Caco-2 (cell line): ENCODE data around the gene RIN3. TPM values are rescaled to one million over a fixed set of nuclear protein-coding genes. Genes with fewer than 3 reads are reported as not detected.

Experiments used
- BruUV-seq: library from RNA; stranded (reverse); fragments of 400-500 nt; replicated peaks from 2 replicates; lab custom pipeline; 2021; lab: Mats Ljungman, UMichigan
- CTCF ChIA-PET: fragments of 300-600 bp; sonication (Branson Sonifier 250); formaldehyde crosslinking; loops from one replicate; lab custom pipeline; 2022; ENCODE audit warnings: antibody characterized with exemption; lab: Charles Lee
- POLR2A ChIA-PET: fragments of 300-600 bp; sonication (Branson Sonifier 250); formaldehyde crosslinking; loops from one replicate; lab custom pipeline; 2022; ENCODE audit warnings: antibody characterized with exemption; lab: Charles Lee
- DNase-seq, 2 experiments: peaks; one replicate each; pipeline versions ENCODE4 v3.0.0 to v3.0.0-alpha.2; 2020 to 2022
- H3K27me3 ChIP-seq: replicated peaks from 2 replicates; pipeline ENCODE4 v1.6.0; 2011; ENCODE audit warnings: low read length; ENCODE audit not compliant: control insufficient read depth, insufficient read depth
- H3K36me3 ChIP-seq: 2 replicates; pipeline ENCODE4 v1.5.1; 2011; ENCODE audit warnings: low read length; ENCODE audit not compliant: control insufficient read depth, insufficient read depth
- H3K4me1 ChIP-seq: fragments of 250-450 bp; sonication (Bioruptor Pico); 2 replicates; pipeline ENCODE4 v1.5.1; 2020; ENCODE audit warnings: mild to moderate bottlenecking
- H3K4me3 ChIP-seq: 2 replicates; pipeline ENCODE4 v1.5.1; 2011; ENCODE audit warnings: low read depth, mild to moderate bottlenecking, control low read depth, low read length
- H3K9me3 ChIP-seq: fragments of 250-450 bp; sonication (Bioruptor Pico); 2 replicates; pipeline ENCODE4 v1.5.1; 2020; ENCODE audit warnings: mild to moderate bottlenecking, moderate library complexity
- H3K27ac Mint-ChIP-seq: one replicate; pipeline ENCODE4 v1.8.0; 2022; ENCODE audit warnings: mixed read lengths; ENCODE audit not compliant: unreplicated experiment
- H3K27me3 Mint-ChIP-seq: one replicate; pipeline ENCODE4 v1.8.0; 2022; ENCODE audit warnings: mixed read lengths; ENCODE audit not compliant: insufficient read depth, unreplicated experiment
- H3K36me3 Mint-ChIP-seq: one replicate; pipeline ENCODE4 v1.8.0; 2022; ENCODE audit warnings: mild to moderate bottlenecking, mixed read lengths; ENCODE audit not compliant: insufficient read depth, unreplicated experiment
- H3K4me1 Mint-ChIP-seq: one replicate; pipeline ENCODE4 v1.8.0; 2022; ENCODE audit warnings: low read depth, mixed read lengths; ENCODE audit not compliant: unreplicated experiment
- H3K4me3 Mint-ChIP-seq: one replicate; pipeline ENCODE4 v1.8.0; 2022; ENCODE audit warnings: mild to moderate bottlenecking, moderate library complexity, mixed read lengths; ENCODE audit not compliant: unreplicated experiment
- H3K9me3 Mint-ChIP-seq: one replicate; pipeline ENCODE4 v1.8.0; 2022; ENCODE audit warnings: mixed read lengths; ENCODE audit not compliant: unreplicated experiment
- CTCF ChIP-seq, 2 experiments: fragments of 200-600 bp in 1 of 2; IDR thresholded peaks; 1 replicate in 1 of 2; 2 replicates in 1 of 2; pipeline versions ENCODE4 v1.5.1 to v1.8.0; 2011 to 2022; ENCODE audit warnings: antibody characterized with exemption in 1 of 2, control low read depth in 1 of 2, inconsistent platforms in 1 of 2, low read depth in 1 of 2, low read length in 1 of 2, mild to moderate bottlenecking in 1 of 2, moderate library complexity in 1 of 2; ENCODE audit not compliant: insufficient read depth in 1 of 2, severe bottlenecking in 1 of 2, unreplicated experiment in 1 of 2
- intact Hi-C: fragments of 100-400 bp; cut with micrococcal nuclease; formaldehyde crosslinking; loops from one replicate; pipeline ENCODE4 v1.10.0; 2022; ENCODE audit not compliant: unreplicated experiment
- total RNA-seq: library from RNA; stranded (reverse); gene quantifications from 2 replicates; pipeline ENCODE4 v1.2.3, GENCODE V29; 2022

The RIN3 gene
- total RNA-seq, 1 experiment from 2014 or later, result 20.7 TPM

GRCh38 chr14:92637228-92637627, 123.6 kb downstream of the RIN3 start:
- Histone ChIP-seq H3K36me3 (no peaks in the 10 kb centered on the region), H3K27me3 (no peaks in the 10 kb centered on the region), H3K4me3 (no peak overlapping the region), H3K9me3 (no peaks in the 10 kb centered on the region), H3K4me1 (no peaks in the 10 kb centered on the region)
- CTCF ChIA-PET, result no interaction called here
- DNase-seq, result no peak
- H3K27ac Mint-ChIP-seq, result no peak overlapping the region
- no peak for TF ChIP-seq CTCF (IDR thresholded peaks at IDR 0.05; ENCODE audit: insufficient read depth in 1 of 2, low read depth in 1 of 2, low read length in 1 of 2, severe bottlenecking in 1 of 2, unreplicated experiment in 1 of 2)
- no peak overlapping the region for H3K4me3 Mint-ChIP-seq
- H3K9me3 Mint-ChIP-seq, result no peaks in the 10 kb centered on the region
- POLR2A ChIA-PET, result no interaction called here
- H3K36me3 Mint-ChIP-seq, result peaks cover 17% of the 10 kb centered on the region
- BruUV-seq, result no TSS peak
- H3K4me1 Mint-ChIP-seq, result no peaks in the 10 kb centered on the region
- H3K27me3 Mint-ChIP-seq, result no peaks in the 10 kb centered on the region
- intact Hi-C loops, result no loop called here

GRCh38 chr14:92637864-92638263, 124.3 kb downstream of the RIN3 start:
- Histone ChIP-seq H3K27me3 (no peaks in the 10 kb centered on the region), H3K4me1 (no peaks in the 10 kb centered on the region), H3K36me3 (no peaks in the 10 kb centered on the region), H3K9me3 (no peaks in the 10 kb centered on the region), H3K4me3 (no peak overlapping the region)
- no peaks in the 10 kb centered on the region for H3K9me3 Mint-ChIP-seq
- BruUV-seq, result no TSS peak
- H3K27me3 Mint-ChIP-seq, result no peaks in the 10 kb centered on the region
- H3K27ac Mint-ChIP-seq, result no peak overlapping the region
- intact Hi-C loops, result no loop called here
- H3K4me3 Mint-ChIP-seq, result no peak overlapping the region
- ChIA-PET CTCF (no interaction called here), POLR2A (no interaction called here)
- no peak for DNase-seq
- TF ChIP-seq CTCF (IDR thresholded peaks at IDR 0.05; ENCODE audit: insufficient read depth in 1 of 2, low read depth in 1 of 2, low read length in 1 of 2, severe bottlenecking in 1 of 2, unreplicated experiment in 1 of 2), result no peak
- no peaks in the 10 kb centered on the region for H3K4me1 Mint-ChIP-seq
- H3K36me3 Mint-ChIP-seq, result peaks cover 17% of the 10 kb centered on the region

GRCh38 chr14:92638266-92638665, 124.7 kb downstream of the RIN3 start:
- H3K27me3 Mint-ChIP-seq, result no peaks in the 10 kb centered on the region
- no peaks in the 10 kb centered on the region for H3K9me3 Mint-ChIP-seq
- Histone ChIP-seq H3K9me3 (no peaks in the 10 kb centered on the region), H3K4me3 (no peak overlapping the region), H3K4me1 (no peaks in the 10 kb centered on the region), H3K27me3 (no peaks in the 10 kb centered on the region), H3K36me3 (no peaks in the 10 kb centered on the region)
- no peak overlapping the region for H3K27ac Mint-ChIP-seq
- ChIA-PET CTCF (no interaction called here), POLR2A (no interaction called here)
- peaks cover 17% of the 10 kb centered on the region for H3K36me3 Mint-ChIP-seq
- DNase-seq, result no peak
- H3K4me1 Mint-ChIP-seq, result no peaks in the 10 kb centered on the region
- TF ChIP-seq CTCF (IDR thresholded peaks at IDR 0.05; ENCODE audit: insufficient read depth in 1 of 2, low read depth in 1 of 2, low read length in 1 of 2, severe bottlenecking in 1 of 2, unreplicated experiment in 1 of 2), result no peak
- no peak overlapping the region for H3K4me3 Mint-ChIP-seq
- BruUV-seq, result no TSS peak
- intact Hi-C loops, result no loop called here
